ENCODE measurements around the gene DIAPH2.

DIAPH2 gene

DNA sequence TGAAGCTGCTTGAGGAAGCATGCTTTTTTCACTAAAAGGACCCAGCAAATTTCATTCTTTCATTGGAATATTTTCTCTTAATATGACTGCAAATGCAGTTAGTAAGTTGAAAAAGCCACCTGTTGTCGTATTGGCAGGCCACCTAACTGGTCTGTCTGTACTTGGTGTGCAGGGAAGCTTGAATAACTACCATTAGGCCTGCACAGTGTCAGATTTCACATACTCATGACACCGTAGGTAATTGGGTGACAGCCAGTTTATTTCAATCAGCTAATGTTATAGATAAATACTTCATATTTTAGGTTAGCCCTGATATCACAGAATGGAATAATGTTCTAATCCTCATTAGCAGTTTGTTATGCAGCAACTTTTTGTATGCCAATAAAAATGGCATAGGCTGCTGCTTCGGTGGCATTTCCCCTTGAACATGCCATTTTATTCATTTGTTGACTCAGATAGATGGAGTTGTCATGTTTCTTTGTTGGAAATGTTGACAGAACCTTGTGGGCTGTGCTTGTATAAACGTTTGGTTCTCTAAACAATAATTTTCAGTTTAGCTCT lies 372.8 kb downstream of the DIAPH2 start:
- no peak for DNase-seq (ENCODE audit: low spot score)

DNA sequence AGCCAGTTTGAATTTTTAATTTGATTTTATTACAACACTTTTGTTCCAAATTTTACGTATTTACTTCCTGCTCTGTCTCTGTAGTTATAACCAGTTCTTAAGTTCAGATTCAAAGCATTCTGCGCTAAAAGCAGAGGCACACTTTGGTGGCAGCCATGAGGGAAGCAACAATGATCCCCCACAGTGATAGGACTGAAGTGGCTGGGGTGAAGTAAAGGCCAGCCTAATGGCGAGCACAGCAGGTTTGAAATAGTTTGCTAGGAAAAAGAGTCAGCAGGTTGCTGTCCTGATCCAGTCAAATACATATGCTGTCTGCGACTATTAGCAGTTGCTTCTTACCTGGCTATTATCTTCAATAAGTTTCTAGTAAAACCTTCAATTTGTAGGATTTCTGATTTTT lies 375.4 kb downstream of the DIAPH2 start:
- DNase-seq (ENCODE audit: low spot score) = no peak

DNA sequence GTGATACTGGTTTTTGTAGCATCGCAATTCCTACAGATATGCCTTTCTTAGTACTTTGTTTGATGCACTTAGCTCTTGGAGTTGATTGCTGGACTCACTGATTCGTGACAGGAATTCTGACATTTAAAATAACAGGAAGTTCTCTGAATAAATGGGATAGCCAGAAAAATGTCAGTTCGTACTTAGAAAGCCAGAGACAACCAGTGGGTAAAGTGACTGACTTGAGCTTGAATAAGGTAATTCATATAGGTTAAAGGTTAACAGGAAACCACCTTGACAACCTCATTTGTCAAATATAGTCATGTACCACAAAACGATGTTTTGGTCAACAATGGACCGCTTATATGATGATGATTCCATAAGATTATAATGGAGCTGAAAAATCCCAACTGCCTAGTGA lies 380.4 kb downstream of the DIAPH2 start:
- no peak for DNase-seq (ENCODE audit: low spot score)

DNA sequence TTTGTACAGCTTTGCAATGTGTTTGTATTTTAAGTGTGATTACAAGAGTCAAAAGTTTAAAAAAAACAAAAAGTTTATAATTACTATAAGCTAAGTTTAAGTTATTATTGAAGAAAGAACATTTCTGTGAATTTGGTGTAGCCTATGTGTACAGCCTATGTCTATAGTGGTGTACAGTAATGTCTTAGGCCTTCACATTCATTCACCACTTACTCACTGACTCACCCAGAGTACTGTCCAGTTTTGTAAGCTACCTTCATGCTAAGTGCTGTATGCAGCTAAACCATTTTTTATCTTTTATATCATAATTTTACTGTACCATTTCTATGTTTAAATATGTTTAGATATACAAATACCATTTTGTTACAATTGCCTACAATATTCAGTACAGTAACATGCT lies 381.3 kb downstream of the DIAPH2 start:
- DNase-seq (ENCODE audit: low spot score) = no peak

DNA sequence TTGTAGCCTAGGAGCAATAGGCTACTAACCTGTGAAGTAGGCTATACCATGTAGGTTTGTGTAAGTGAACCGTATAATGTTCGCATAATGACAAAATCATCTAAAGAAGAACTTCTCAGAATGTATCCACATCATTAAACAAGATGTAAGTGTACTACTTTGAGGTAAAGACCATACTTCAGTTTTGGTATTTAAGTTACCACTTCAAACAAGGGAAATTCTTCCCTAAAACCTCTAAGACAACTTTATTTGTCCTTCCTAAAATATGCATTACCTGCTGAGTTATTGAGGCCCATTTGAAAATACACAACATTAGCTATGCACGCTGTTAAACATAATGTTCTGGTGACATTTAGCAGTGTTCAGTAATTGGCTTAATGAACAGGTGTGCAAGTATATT lies 381.7 kb downstream of the DIAPH2 start:
- DNase-seq (ENCODE audit: low spot score) = no peak

DNA sequence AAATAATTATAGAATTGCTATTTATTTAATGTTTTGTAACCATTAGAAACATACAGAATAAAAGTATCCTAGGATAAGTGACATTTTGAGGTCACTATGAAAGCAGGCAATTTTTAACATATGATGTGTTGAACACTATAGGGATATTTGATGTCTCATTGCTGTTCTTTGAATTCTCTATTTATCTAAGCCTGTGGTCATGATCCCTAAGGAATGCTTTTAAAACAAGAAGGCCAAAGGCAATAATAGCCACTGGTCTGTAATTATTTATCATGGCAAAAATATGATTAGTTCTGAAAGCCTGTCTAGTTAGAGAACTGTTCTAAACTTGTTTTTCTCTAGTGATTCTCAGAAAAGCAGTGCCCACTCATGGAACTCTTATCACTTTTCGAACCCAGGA lies 385.7 kb downstream of the DIAPH2 start:
- DNase-seq (ENCODE audit: low spot score) = no peak

DNA sequence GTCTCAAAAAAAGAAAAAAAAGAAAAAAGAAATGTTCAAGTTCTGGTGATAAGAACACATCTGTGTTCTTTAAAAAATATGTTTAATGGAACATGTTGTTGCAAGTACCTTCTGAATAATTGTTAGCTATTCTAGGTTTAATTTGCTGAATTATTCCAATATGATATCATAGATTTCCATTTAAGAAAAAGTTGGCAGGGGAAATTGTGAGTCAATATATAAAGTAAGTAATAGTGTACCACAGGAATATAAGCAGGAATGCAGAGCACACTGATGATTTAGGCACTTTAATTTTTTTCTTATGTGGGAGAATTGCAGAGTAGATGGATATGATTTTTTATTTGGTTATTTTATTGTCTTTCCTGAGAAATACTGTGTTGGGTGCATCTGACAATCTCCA lies 389.8 kb downstream of the DIAPH2 start:
- peak; percentile 16 for DNase-seq (ENCODE audit: low spot score)

DNA sequence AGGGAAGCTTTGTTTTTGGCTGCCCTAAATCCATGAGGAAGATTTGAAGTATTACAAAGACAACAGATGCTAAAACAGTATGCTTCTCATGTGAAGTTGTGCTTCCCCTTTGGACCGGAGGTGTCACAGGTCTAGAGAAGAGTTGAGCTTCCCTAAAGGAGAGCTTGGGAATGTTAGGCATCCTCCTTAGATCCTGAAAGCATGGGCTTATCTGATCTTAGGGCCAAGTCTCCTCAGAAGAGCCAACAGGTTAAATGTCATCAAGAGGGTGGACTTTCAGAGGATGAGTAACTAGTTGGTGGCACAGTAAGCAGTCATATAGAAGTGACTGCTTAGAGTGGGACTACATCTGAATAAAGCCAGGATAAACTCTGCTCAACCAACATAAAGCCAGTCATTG lies 404.5 kb downstream of the DIAPH2 start:
- no peak for DNase-seq (ENCODE audit: low spot score)

DNA sequence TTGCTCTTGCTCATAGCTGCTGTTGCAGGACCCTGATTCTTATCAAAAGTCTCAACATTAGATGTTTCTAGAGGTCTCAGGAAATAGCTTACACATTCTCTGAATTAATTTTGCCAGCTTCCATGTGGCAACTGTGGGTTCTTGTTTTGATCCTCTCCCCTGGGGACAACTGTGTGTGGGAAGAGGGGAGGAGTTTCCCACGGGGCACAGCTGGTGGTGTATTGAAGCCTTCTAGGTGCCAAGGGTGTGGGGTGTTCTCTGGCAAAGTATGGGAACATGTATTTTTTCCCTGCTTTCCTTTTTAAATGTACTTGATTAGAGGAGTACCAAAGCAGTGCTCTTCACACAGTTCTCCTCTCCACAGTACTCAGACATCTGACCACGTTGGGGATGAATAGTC lies 411.7 kb downstream of the DIAPH2 start:
- peak; percentile 1 for DNase-seq (ENCODE audit: low spot score)

DNA sequence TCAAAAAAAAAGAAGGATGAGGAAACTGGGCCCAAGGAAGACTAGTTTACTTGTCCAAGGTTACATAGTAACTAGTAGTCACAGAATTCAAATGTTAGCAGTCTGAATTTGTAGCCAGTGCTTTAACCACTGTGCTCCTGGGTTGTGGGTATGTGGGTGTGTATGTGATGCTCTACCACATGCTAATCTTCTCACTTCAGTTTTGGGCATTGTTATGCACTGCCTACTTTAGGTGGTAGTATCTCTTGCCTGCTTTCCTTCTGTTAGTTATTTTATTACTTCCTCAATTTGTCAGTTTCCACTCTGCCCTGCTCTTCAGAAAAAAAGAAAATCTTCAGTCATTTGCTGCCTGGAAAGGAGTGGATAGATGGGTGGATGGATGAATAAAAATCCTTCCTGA lies 418.3 kb downstream of the DIAPH2 start:
- DNase-seq (ENCODE audit: low spot score) = no peak

DNA sequence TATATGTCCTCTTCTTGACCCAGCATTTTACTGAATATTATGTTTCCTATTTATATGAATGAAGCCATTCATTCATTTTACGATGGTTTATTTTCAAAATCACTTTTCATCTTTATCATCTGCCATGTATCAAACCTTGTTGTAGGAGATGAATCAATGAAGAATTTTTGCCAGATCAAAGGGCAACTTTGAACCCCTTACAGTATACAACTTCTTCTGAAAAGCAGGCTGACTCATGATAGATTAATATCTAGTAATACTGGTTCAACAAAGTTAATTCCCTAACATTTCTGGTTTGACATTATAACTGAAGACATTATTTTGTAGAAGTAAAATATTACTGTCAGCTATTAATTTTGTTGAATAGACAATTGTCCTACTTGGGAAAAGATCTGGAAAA lies 425.1 kb downstream of the DIAPH2 start:
- no peak for DNase-seq (ENCODE audit: low spot score)

DNA sequence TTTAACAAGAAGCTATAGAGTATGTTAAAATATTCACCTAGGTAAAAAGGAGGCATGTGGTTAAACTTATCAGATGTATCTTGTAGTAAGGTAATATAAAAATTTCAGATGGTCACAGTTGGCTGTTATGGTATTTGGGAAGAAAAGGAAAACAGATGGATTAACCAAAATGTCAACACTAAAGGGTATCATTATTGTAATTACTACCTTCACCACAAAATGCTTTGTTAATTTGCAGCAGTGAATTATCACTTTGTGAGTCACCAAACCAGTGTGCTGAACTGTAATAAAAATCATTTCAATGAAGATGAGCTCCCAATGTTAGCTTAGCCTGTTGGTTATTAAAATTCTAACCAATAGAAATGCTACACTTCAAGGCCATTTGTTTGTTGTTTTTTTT lies 432.9 kb downstream of the DIAPH2 start:
- no peak for DNase-seq (ENCODE audit: low spot score)

DNA sequence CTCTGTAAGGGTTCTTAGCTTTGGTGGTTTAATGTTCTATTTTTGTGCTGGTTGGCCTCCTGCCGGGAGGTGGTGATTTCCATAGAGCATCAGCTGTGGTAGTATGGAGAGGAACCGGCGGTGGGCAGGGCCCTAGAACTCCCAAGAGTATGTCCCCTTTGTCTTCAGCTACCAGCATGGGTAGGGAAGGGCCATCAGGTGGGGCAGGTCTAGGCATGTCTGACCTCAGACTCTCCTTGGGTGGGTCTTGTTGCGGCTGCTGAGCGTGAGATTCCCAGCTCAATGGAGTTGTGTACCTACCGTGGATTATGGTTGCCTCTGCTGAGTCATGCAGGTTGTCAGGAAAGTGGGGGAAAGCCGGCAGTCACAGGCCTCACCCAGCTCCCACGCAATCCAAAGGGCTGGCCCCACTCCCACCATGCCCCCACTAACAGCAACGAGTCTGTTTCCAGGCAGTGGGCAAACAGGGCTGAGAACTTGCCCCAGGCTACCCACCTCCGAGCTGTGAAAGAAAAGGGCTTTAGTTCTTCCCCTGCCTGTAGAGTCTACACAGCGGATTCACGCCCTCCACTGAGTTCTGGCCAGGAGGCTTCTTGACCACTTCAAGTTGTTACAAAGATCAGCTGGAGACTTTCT lies 434.9 kb downstream of the DIAPH2 start:
- no peak for DNase-seq (ENCODE audit: low spot score)

DNA sequence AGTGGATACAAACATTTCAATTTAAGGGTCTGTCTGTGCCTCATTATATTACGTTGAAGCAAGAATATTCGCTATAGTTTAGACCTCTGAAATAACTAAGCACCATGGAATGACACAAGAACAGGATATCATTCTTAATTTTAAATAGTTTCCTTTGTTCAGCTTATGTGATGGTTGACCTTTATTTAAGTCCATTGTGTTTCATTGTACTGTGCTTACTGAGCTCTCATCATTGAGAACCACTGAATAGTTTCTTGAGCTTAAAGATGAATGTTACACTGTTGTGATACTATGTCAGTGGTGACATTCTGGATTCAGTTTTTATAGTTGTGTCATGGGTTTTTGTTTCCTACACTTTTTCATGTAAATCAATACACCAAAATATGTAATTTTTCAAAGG lies 438.4 kb downstream of the DIAPH2 start:
- DNase-seq (ENCODE audit: low spot score) = no peak

DNA sequence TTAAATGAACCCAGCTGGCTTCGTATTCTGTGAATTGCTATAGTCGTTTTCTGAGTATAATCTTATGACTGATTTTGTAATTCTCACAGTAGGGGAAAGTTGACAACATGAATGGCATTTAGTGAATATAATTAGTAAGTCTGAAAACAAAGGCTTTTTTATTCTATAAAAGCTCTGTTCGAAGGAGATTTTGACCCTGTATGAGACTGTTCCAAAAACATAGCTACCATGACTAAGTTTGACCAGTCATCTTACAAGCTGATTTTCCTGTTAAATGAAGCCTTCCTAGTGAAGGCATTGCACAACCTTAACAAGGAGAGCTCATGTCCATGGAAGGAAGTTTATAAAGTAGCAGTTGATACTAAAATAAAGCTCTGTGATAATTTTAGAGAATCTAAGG lies 441.4 kb downstream of the DIAPH2 start:
- DNase-seq (ENCODE audit: low spot score) = peak; percentile 6

DNA sequence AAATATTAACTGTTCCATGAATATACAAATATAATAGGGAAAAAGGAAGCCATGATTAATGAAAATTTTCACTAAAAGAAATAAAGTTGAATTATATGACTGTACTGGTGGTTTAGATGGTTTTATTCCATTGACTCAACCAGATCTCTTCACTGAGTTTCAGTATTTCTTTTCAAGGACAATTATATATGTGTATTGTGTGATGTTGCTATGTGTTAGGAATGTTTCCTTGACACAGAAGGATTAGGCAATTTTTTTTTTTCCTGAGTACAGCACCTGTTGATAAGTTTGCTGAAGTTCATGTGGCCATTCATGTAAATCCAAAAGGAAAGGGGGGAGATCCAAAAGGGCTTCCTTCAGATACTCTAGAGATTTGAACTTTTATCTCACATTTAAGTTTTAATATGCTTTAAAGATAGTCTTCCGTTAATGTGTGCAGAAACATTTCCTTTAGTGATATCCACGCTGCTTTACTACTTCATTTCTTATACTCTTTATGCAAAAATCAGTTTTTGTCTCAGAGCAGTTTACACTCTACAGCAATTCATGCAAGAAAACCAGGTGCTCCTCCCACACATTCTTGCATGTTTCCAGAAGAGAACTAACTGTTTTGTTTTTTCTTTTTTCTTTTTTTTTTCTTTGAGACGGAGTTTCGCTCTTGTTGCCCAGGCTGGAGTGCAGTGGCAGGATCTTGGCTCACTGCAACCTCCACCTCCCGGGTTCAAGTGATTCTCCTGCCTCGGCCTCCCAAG lies 448.2 kb downstream of the DIAPH2 start:
- DNase-seq (ENCODE audit: low spot score) = no peak

DNA sequence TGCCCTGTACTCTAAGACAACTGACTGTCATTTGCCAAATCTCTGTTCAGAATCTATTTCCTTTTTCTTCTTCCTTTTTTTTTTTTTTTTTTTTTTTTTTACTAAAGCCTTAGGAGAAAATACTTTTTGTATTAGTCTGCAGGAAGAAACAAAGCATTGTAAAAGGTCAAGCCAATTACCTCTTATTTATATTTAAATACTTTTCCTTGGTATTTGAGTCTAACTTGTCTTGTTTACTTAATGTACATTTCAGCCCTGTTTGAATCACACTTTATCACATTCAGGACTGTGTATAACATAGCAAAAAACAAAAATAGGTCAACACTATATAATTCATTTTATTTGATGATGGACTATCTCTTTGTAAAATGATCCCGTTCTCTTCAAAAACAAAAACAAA lies 461.3 kb downstream of the DIAPH2 start:
- no peak for DNase-seq (ENCODE audit: low spot score)

DNA sequence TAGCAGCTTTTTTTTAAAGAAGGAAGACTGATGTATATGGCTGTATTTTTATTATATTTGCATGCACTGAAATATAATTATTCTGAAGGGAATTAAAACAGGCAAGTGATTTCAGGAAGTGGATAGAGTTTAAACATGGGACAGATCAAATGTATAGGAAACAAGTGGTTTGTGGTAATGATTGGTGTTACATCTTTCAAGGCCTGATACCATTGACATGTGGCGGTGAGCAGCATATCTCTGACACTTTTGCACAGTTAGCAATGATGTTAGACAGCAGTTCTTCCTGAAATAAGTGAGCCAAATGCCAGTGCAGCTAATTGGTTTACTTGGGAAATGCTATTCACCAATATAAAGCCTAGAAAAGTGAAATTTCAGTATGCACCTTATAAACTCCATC lies 471.2 kb downstream of the DIAPH2 start:
- no peak for DNase-seq (ENCODE audit: low spot score)

DNA sequence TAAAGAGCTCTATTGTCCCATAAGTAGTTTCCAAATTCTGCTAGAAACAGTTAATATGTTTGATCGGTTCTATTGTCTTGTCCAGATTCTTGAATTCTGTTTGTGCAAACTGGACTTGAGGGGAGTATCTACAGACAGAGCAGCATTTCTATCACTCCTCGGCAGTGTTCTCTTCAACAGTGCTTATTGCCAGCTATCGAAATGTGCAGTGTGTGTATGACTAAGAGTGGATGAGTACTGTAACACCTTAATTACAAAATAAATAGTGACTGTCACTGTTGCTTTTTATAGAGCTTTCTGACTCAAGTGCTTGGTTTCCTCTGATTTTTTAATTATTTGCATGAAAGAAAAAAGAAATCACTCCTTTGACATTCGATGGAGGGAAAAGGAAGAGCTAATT lies 473.6 kb downstream of the DIAPH2 start:
- DNase-seq (ENCODE audit: low spot score) = no peak

DNA sequence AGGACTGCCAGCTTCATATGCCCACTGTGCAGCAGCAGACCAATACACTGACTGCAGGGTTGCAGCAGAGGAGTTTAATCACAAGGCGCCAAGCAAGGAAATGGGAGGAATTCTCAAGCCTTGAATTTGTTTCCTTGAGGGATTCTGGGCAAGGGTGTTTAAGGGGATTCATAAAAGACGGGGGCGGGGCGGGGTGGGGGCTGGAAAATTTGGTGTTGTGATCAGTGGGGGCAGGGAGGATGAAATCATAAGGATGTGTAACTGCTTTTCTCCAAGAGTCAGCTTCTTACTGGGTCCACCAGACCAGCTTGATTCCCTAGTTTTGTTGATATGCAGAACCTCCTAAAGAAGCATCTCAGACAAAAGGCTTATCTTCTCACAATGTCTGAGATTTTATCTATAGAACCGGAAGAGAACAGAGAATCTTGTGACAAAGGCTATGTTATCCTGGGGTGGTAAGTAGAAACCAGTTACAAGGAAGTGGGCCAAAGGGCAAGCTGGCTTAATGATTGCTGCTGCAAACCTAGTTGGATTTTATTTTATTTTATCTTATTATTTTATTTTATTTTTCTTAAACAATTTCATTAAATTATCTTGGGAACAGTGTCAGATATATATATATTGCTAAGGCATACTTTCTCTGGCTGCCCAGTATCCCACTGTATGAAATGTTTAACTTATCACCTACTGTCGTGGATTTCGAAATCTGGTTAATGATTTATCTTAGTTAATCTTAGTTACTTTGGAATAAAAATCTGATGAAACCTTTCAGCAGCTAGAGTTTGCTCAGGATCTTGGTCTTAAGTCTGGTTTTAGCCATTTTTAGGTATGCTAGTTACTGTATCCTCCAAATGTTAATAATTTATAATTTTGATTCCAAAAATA lies 475.5 kb downstream of the DIAPH2 start:
- no peak for DNase-seq (ENCODE audit: low spot score)

DNA sequence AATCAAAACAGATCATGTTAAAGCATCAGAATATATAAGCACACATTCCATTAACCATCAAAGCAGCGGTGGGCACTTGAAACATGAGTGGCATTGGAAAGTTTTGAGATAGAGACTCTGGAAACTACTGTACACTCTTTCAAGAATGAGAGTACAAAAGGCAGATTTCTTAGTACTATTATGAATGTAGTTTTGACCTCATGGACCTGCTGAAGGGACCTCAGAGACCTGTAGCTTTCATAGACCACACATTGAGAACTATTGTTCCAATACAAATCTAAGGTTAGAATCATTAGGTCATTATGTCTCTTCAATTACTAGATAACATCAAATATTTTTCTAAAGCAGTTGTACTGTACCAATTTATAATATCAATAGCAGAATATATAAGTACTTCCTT lies 482.7 kb downstream of the DIAPH2 start:
- no peak for DNase-seq (ENCODE audit: low spot score)

DNA sequence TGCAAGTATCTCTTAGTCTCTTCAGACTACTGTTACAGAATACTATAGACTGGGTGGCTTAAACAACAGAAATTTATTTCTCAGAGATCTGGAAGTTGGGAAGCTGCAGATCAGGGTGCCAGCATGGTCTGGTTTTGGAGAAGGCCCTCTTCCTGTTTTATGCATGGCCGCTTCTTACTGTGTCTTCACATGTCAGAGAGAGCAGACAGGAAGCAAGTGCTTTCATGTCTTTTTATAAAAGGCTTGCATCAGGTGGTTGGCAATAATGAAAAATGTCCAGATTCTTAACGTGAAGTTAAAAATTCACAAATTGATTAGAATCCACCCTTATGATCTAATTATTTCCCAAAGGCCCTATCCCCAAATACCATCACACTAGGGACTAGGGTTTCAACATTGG lies 484.0 kb downstream of the DIAPH2 start:
- no peak for DNase-seq (ENCODE audit: low spot score)

DNA sequence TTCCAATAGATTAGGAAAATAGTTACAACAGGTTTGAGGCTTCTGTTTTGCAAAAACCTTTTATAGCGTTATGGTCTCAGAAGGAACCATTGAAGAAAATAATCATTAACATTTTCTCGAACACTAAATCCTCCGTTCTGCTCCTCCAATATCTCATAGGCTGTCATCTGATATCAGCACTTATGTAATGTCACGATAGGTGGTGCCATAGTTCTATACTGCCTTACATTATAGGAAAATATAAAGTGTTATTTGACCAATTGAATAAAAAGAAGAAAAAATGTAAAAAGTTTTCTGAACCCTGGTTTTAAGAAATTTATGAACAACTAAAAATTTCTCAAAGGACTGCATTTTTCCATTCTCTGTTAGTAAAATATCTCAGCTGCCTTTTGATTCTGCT lies 490.5 kb downstream of the DIAPH2 start:
- no peak for DNase-seq (ENCODE audit: low spot score)

Data from GM03348 (cell line).